SK-N-SH (cell line): Measurements from ENCODE around the gene LPGAT1. TPM values are rescaled to one million over a fixed set of nuclear protein-coding genes. Genes with fewer than 3 reads are reported as not detected.

Experiments
- CTCF ChIA-PET: fragments of 300-600, 350-600 bp; formaldehyde crosslinking; extraction: SDS; loops from one replicate; lab custom pipeline; 2021; lab: Yijun Ruan, JAX
- POLR2A ChIA-PET: fragments of 350-600 bp; sonication (Branson Sonifier 250); formaldehyde crosslinking; extraction: SDS; loops from one replicate; lab custom pipeline; 2020; ENCODE audit warnings: antibody characterized with exemption, inconsistent platforms; lab: Yijun Ruan, JAX
- DNase-seq: peaks from one replicate; pipeline ENCODE4 v3.0.0; 2012
- H2AFZ ChIP-seq: fragments of 200-600 bp; sonication (generic); 2 replicates; pipeline ENCODE4 v1.8.1; 2016; ENCODE audit warnings: antibody characterized with exemption, mild to moderate bottlenecking, low read depth
- H3F3A ChIP-seq: fragments of 200-600 bp; sonication (generic); replicated peaks from 2 replicates; pipeline ENCODE3; 2016; ENCODE audit warnings: antibody characterized with exemption, mild to moderate bottlenecking; ENCODE audit not compliant: insufficient read depth
- H3K27ac ChIP-seq, 2 experiments: fragments of 200-500 bp in 1 of 2; fragments of 200-600 bp in 1 of 2; sonication (Bioruptor generic) in 1 of 2; sonication (generic), shearing (Covaris generic) in 1 of 2; 2 replicates each; pipeline versions ENCODE4 v1.5.1 to v1.6.1; 2014 to 2016; ENCODE audit warnings: low read depth in 2 of 2, inconsistent platforms in 1 of 2, low read length in 1 of 2, mild to moderate bottlenecking in 1 of 2, mixed read lengths in 1 of 2
- H3K27me3 ChIP-seq: fragments of 200-600 bp; sonication (generic), shearing (Covaris generic); 2 replicates; pipeline ENCODE4 v1.6.1; 2016; ENCODE audit warnings: mixed run types; ENCODE audit not compliant: insufficient read depth
- H3K36me3 ChIP-seq, 2 experiments: fragments of 200-500 bp in 1 of 2; fragments of 200-600 bp in 1 of 2; sonication (Bioruptor generic) in 1 of 2; sonication (generic) in 1 of 2; replicated peaks in 1 of 2; 2 replicates each; pipeline versions ENCODE3 to v1.5.1; 2014 to 2016; ENCODE audit warnings: low read length in 1 of 2, mild to moderate bottlenecking in 1 of 2; ENCODE audit not compliant: insufficient read depth in 2 of 2, control insufficient read depth in 1 of 2
- H3K4me1 ChIP-seq, 2 experiments: fragments of 200-500 bp in 1 of 2; fragments of 200-600 bp in 1 of 2; sonication (Bioruptor generic) in 1 of 2; sonication (generic), shearing (Covaris generic) in 1 of 2; 2 replicates each; pipeline versions ENCODE4 v1.5.1 to v1.6.1; 2014 to 2016; ENCODE audit warnings: low read depth in 1 of 2, low read length in 1 of 2, mixed run types in 1 of 2; ENCODE audit not compliant: insufficient read depth in 2 of 2, control insufficient read depth in 1 of 2
- H3K4me2 ChIP-seq: fragments of 200-600 bp; sonication (generic), shearing (Covaris generic); 2 replicates; pipeline ENCODE4 v1.6.1; 2017; ENCODE audit warnings: mixed run types
- H3K4me3 ChIP-seq, 2 experiments: fragments of 200-500 bp in 1 of 2; fragments of 200-600 bp in 1 of 2; sonication (Bioruptor generic) in 1 of 2; sonication (generic), shearing (Covaris generic) in 1 of 2; 2 replicates each; pipeline versions ENCODE4 v1.5.1 to v1.8.1; 2014 to 2016; ENCODE audit warnings: low read depth in 2 of 2, inconsistent platforms in 1 of 2, low read length in 1 of 2, mild to moderate bottlenecking in 1 of 2, mixed read lengths in 1 of 2, moderate library complexity in 1 of 2
- H3K79me2 ChIP-seq: fragments of 200-600 bp; sonication (generic); 2 replicates; pipeline ENCODE4 v1.8.1; 2017; ENCODE audit warnings: mild to moderate bottlenecking; ENCODE audit not compliant: insufficient read depth
- H3K9ac ChIP-seq: fragments of 200-600 bp; sonication (generic); 2 replicates; pipeline ENCODE4 v1.6.1; 2017; ENCODE audit warnings: mixed run types
- H3K9me2 ChIP-seq: fragments of 200-600 bp; sonication (generic); 2 replicates; pipeline ENCODE4 v1.6.1; 2017; ENCODE audit warnings: mixed run types
- H3K9me3 ChIP-seq: fragments of 200-600 bp; sonication (generic); 2 replicates; pipeline ENCODE4 v1.6.1; 2017; ENCODE audit warnings: mixed run types, mild to moderate bottlenecking, moderate library complexity
- H4K20me1 ChIP-seq: fragments of 200-600 bp; sonication (generic); 2 replicates; pipeline ENCODE4 v1.6.1; 2017; ENCODE audit warnings: mild to moderate bottlenecking, mixed run types; ENCODE audit not compliant: insufficient read depth
- EZH2phosphoT487 ChIP-seq: fragments of 200-600 bp; sonication (generic); IDR thresholded peaks from 2 replicates; pipeline ENCODE4 v1.6.1; 2017; ENCODE audit warnings: low read depth, mixed run types, mild to moderate bottlenecking, antibody characterized with exemption, moderate library complexity, borderline replicate concordance
- FOSL2 ChIP-seq: IDR thresholded peaks from 2 replicates; pipeline ENCODE4 v1.4.0; 2012; ENCODE audit warnings: low read depth, mild to moderate bottlenecking, moderate library complexity, borderline replicate concordance
- GATA2 ChIP-seq: sonication (generic); formaldehyde crosslinking; IDR thresholded peaks from 2 replicates; pipeline ENCODE4 v1.5.0; 2020; ENCODE audit warnings: mild to moderate bottlenecking, missing genetic modification reagents
- JUND ChIP-seq: IDR thresholded peaks from 2 replicates; pipeline ENCODE4 v1.4.0; 2012
- MEF2A ChIP-seq: IDR thresholded peaks from 2 replicates; pipeline ENCODE4 v1.4.0; 2012; ENCODE audit warnings: low read depth, borderline replicate concordance
- POLR2AphosphoS5 ChIP-seq: IDR thresholded peaks from 2 replicates; pipeline ENCODE4 v1.6.1; 2012; ENCODE audit warnings: low read depth, low read length
- RCOR1 ChIP-seq: fragments of 150-350 bp; IDR thresholded peaks from 2 replicates; pipeline ENCODE4 v1.6.1; 2017; ENCODE audit warnings: antibody characterized with exemption, low read length
- SMC3 ChIP-seq: IDR thresholded peaks from 2 replicates; pipeline ENCODE4 v1.6.1; 2012; ENCODE audit warnings: low read depth, low read length, improper control_type of control experiment
- TEAD4 ChIP-seq: IDR thresholded peaks from 2 replicates; pipeline ENCODE4 v1.4.0; 2012; ENCODE audit warnings: mild to moderate bottlenecking, borderline replicate concordance; ENCODE audit not compliant: insufficient read depth
- YY1 ChIP-seq: IDR thresholded peaks from 2 replicates; pipeline ENCODE4 v1.4.0; 2012; ENCODE audit warnings: low read depth, mild to moderate bottlenecking
- WGBS: methylation state at CpG from one replicate; pipeline ENCODE4 v1.1.6; 2017; ENCODE audit warnings: low lambda C conversion rate; 5-methylcytosine and 5-hydroxymethylcytosine counted together
- polyA plus RNA-seq, 3 experiments: library from polyadenylated mRNA; depleted of rRNA; stranded (reverse); fragments of >200 nt; gene quantifications; 2 replicates each; pipeline ENCODE4 v1.2.3, GENCODE V29; 2012
- TF ChIP-seq, protein P1 (sequence below): fragments of 200-600 bp; sonication (generic); IDR thresholded peaks from 2 replicates; pipeline ENCODE4 v1.6.1; 2017; ENCODE audit warnings: antibody characterized with exemption, mild to moderate bottlenecking, moderate library complexity
- TF ChIP-seq, protein P2 (sequence below): IDR thresholded peaks from 2 replicates; pipeline ENCODE4; 2012

Gene LPGAT1
- polyA plus RNA-seq, 1 of the 3 experiments (the other 2 are of a cell fraction), result 4.8 TPM

DNA sequence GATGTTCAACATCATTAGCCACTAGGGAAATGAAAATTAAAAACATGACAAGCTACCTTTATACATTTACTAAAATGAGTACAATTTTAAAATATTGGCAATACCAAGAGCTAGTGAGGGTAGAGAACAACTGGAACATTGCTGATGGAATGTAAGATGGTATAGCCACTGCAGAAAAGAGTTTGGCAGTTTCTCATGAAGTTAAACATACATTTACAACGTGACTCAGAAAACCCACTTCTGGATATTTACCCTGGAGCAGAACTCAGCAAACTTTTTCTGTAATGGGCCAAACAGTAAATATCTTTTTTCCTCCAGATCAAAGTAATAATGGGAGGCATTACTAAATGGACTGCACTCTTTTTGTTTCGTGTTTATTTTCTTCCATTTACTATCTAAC is 22.1 kb downstream of the LPGAT1 start:
- no peaks in the 10 kb centered on the region for H3K27me3 ChIP-seq
- no peak overlapping the region for H2AFZ ChIP-seq
- H3K9ac ChIP-seq, result no peak overlapping the region
- no peak overlapping the region for H3K27ac ChIP-seq
- peaks cover 20 to 48% of the 10 kb centered on the region in 2 experiments for H3K36me3 ChIP-seq
- peaks cover 32% of the 10 kb centered on the region for H3K79me2 ChIP-seq
- no peaks in the 10 kb centered on the region for H4K20me1 ChIP-seq
- WGBS, result 80% methylated on average over 2 of the region's 2 CpGs
- H3K9me2 ChIP-seq, result no peaks in the 10 kb centered on the region
- no peak for DNase-seq
- H3K4me1 ChIP-seq, result no peaks in the 10 kb centered on the region
- no peaks in the 10 kb centered on the region for H3K9me3 ChIP-seq
- CTCF ChIA-PET, result no interaction called here
- H3K4me3 ChIP-seq, result no peak overlapping the region
- TF ChIP-seq GATA2 (CRISPR knock-in tag), result no peak
- TF ChIP-seq MEF2A, result no peak
- POLR2A ChIA-PET, result no interaction called here
- H3K4me2 ChIP-seq, result no peak overlapping the region
- peaks cover under 1% of the 10 kb centered on the region for H3F3A ChIP-seq

DNA sequence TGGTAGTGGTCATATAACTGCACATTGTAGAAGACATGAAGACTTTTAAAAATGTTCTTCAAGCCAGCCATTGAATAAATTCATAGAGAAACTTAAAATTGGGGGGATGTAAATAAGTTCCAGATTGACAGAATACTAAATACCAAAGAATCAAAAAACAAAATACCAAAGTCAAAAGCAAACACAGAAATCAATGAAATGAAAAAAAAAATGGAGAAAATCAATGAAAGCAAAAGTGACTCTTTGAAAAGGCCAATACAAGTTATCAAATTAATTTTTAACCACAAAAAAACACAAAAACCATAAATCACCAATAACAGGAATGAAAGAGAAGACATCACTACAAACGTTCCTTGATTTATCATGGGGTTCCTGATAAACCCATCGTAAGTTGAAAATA is 25.6 kb downstream of the LPGAT1 start:
- H3K27me3 ChIP-seq, result no peaks in the 10 kb centered on the region
- no peaks in the 10 kb centered on the region for H3K4me1 ChIP-seq
- no peak for DNase-seq
- TF ChIP-seq SMC3 (no peak), POLR2AphosphoS5 (no peak), RCOR1 (no peak), YY1 (no peak), JUND (no peak), GATA2 (CRISPR knock-in tag) (no peak), TEAD4 (no peak), EZH2phosphoT487 (no peak), FOSL2 (no peak)
- TF ChIP-seq, protein P1, sequence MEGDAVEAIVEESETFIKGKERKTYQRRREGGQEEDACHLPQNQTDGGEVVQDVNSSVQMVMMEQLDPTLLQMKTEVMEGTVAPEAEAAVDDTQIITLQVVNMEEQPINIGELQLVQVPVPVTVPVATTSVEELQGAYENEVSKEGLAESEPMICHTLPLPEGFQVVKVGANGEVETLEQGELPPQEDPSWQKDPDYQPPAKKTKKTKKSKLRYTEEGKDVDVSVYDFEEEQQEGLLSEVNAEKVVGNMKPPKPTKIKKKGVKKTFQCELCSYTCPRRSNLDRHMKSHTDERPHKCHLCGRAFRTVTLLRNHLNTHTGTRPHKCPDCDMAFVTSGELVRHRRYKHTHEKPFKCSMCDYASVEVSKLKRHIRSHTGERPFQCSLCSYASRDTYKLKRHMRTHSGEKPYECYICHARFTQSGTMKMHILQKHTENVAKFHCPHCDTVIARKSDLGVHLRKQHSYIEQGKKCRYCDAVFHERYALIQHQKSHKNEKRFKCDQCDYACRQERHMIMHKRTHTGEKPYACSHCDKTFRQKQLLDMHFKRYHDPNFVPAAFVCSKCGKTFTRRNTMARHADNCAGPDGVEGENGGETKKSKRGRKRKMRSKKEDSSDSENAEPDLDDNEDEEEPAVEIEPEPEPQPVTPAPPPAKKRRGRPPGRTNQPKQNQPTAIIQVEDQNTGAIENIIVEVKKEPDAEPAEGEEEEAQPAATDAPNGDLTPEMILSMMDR, result no peak
- TF ChIP-seq, protein P2, sequence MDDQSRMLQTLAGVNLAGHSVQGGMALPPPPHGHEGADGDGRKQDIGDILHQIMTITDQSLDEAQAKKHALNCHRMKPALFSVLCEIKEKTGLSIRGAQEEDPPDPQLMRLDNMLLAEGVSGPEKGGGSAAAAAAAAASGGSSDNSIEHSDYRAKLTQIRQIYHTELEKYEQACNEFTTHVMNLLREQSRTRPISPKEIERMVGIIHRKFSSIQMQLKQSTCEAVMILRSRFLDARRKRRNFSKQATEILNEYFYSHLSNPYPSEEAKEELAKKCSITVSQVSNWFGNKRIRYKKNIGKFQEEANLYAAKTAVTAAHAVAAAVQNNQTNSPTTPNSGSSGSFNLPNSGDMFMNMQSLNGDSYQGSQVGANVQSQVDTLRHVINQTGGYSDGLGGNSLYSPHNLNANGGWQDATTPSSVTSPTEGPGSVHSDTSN, result no peak
- TF ChIP-seq, all 33 proteins: peak for 0
- 70% methylated on average over 2 of the region's 2 CpGs for WGBS
- no peak overlapping the region for H3K4me3 ChIP-seq
- no peaks in the 10 kb centered on the region for H4K20me1 ChIP-seq
- no peak overlapping the region for H3K27ac ChIP-seq
- POLR2A ChIA-PET, result no interaction called here
- H3F3A ChIP-seq, result peaks cover 13% of the 10 kb centered on the region
- no peak overlapping the region for H2AFZ ChIP-seq
- H3K9ac ChIP-seq, result no peak overlapping the region
- peaks cover 45% of the 10 kb centered on the region for H3K79me2 ChIP-seq
- no peaks in the 10 kb centered on the region for H3K9me2 ChIP-seq
- CTCF ChIA-PET, result no interaction called here
- no peak overlapping the region for H3K4me2 ChIP-seq
- no peaks in the 10 kb centered on the region for H3K9me3 ChIP-seq
- peaks cover 9 to 59% of the 10 kb centered on the region in 2 experiments for H3K36me3 ChIP-seq
